ENCODE data around the gene MGAT5B.

MGAT5B gene

DNA sequence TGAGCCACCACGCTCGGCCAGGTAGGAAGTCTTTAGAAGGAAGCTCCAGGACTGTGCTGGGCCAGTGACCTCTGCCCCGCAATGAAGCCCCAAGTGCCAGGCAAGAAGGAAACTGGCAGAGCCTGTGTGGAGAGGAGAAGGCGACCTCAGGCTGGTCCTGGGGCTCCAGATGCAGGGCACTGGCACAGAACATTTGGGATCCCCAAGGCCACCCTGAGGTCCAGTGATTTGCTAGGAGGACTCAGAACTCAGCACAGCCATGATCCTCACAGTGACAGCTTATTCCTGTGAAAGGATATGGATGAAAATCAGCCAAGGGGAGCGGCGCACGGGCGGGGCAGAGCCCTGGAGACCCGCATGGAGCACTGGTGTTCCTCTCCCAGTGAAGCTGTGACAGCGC is 24.1 kb downstream of the MGAT5B start:
- Histone ChIP-seq H3F3A (ENCODE audit: control insufficient read depth, insufficient read depth) (no peaks in the 10 kb centered on the region), H3K9me2 (replicated peaks; ENCODE audit: control insufficient read depth, low read length) (no peaks in the 10 kb centered on the region), H4K20me1 (ENCODE audit: control insufficient read depth, insufficient read depth, low read depth, low read length) (no peaks in the 10 kb centered on the region), H3K4me2 (ENCODE audit: low read length) (no peak overlapping the region), H3K4me3 (ENCODE audit: low read length) (no peak overlapping the region), H3K4me1 (ENCODE audit: control insufficient read depth, low read length) (no peaks in the 10 kb centered on the region), H3K36me3 (ENCODE audit: control insufficient read depth, low read length) (no peaks in the 10 kb centered on the region), H3K27me3 (ENCODE audit: control insufficient read depth, low read length) (no peaks in the 10 kb centered on the region), H3K27ac (ENCODE audit: low read depth, low read length) (no peak overlapping the region), H3K79me2 (ENCODE audit: control insufficient read depth, low read length) (no peaks in the 10 kb centered on the region), H3K9me3 (ENCODE audit: control insufficient read depth, insufficient read depth, low read length) (no peaks in the 10 kb centered on the region)
- TF ChIP-seq EZH2phosphoT487 (IDR thresholded peaks at IDR 0.05; ENCODE audit: borderline replicate concordance, low read length) = no peak
- TF ChIP-seq, protein P1, sequence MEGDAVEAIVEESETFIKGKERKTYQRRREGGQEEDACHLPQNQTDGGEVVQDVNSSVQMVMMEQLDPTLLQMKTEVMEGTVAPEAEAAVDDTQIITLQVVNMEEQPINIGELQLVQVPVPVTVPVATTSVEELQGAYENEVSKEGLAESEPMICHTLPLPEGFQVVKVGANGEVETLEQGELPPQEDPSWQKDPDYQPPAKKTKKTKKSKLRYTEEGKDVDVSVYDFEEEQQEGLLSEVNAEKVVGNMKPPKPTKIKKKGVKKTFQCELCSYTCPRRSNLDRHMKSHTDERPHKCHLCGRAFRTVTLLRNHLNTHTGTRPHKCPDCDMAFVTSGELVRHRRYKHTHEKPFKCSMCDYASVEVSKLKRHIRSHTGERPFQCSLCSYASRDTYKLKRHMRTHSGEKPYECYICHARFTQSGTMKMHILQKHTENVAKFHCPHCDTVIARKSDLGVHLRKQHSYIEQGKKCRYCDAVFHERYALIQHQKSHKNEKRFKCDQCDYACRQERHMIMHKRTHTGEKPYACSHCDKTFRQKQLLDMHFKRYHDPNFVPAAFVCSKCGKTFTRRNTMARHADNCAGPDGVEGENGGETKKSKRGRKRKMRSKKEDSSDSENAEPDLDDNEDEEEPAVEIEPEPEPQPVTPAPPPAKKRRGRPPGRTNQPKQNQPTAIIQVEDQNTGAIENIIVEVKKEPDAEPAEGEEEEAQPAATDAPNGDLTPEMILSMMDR (IDR thresholded peaks at IDR 0.05; ENCODE audit: low read depth, low read length, poor library complexity, severe bottlenecking) = no peak

DNA sequence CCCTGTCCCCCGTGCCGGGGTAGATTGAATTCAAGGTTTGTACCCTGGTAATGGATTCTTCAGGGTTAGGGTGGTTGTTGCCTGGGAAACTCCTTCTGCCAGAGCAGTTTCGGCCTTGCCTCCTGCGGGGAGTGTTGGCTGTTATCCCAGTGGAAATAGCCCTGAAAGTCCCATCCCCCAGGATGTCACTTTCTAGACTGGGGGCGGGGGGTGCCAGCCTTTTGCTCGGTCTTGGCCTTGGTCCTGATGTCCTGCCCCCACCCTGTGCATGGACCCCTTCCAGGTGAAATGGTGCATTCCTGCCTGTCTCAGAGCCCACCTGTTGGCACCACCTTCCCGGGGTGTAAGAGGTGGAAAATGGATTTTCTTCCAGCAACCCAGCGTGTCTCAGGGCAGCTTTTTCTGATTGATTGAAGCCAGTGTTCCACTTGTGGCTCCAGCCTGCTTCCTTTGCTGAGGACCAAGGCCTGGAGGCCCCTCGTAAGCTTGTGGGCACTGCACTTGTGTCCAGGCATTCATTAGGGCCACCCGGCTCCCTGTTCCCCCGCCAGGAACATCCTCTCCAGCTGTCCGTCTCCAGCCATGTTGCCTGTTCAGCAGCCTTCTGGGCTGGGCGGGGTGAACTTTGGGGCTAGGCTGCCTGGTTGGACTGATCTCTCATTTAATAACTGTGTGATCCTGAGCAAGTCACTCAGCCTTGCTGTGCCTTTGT is 25.6 kb downstream of the MGAT5B start:
- no peaks in the 10 kb centered on the region for H3F3A ChIP-seq (ENCODE audit: control insufficient read depth, insufficient read depth)
- no peak for TF ChIP-seq EZH2phosphoT487 (IDR thresholded peaks at IDR 0.05; ENCODE audit: borderline replicate concordance, low read length)
- TF ChIP-seq, protein P1 (IDR thresholded peaks at IDR 0.05; ENCODE audit: low read depth, low read length, poor library complexity, severe bottlenecking) = no peak
- H3K4me2 ChIP-seq (ENCODE audit: low read length) = no peak overlapping the region
- no peaks in the 10 kb centered on the region for H3K79me2 ChIP-seq (ENCODE audit: control insufficient read depth, low read length)
- no peaks in the 10 kb centered on the region for H3K4me1 ChIP-seq (ENCODE audit: control insufficient read depth, low read length)
- H4K20me1 ChIP-seq (ENCODE audit: control insufficient read depth, insufficient read depth, low read depth, low read length) = no peaks in the 10 kb centered on the region
- H3K9me2 ChIP-seq (replicated peaks; ENCODE audit: control insufficient read depth, low read length) = no peaks in the 10 kb centered on the region
- H3K27ac ChIP-seq (ENCODE audit: low read depth, low read length) = no peak overlapping the region
- no peak overlapping the region for H3K4me3 ChIP-seq (ENCODE audit: low read length)
- H3K9me3 ChIP-seq (ENCODE audit: control insufficient read depth, insufficient read depth, low read length) = no peaks in the 10 kb centered on the region
- H3K36me3 ChIP-seq (ENCODE audit: control insufficient read depth, low read length) = no peaks in the 10 kb centered on the region
- H3K27me3 ChIP-seq (ENCODE audit: control insufficient read depth, low read length) = no peaks in the 10 kb centered on the region

DNA sequence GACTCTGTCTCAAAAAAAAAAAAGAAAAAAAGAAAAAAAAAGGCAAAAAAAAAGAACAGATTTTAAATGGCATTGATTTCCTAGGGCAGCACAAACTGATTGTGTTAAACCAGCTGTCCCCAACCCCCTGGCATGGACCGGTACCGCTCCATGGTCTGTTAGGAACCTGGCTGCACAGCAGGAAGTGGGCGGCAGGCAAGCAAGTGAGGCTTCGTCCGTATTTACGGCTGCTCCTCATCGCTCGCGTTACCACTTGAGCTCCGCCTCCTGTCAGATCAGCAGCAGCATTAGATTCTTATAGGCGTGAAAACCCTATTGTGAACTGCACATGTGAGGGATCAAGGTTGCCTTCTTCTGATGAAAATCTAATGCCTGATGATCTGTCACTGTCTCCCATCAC is 26.6 kb downstream of the MGAT5B start:
- H3F3A ChIP-seq (ENCODE audit: control insufficient read depth, insufficient read depth) = no peaks in the 10 kb centered on the region
- H3K9me2 ChIP-seq (replicated peaks; ENCODE audit: control insufficient read depth, low read length) = no peaks in the 10 kb centered on the region
- no peak overlapping the region for H3K27ac ChIP-seq (ENCODE audit: low read depth, low read length)
- H3K4me1 ChIP-seq (ENCODE audit: control insufficient read depth, low read length) = no peaks in the 10 kb centered on the region
- no peaks in the 10 kb centered on the region for H3K36me3 ChIP-seq (ENCODE audit: control insufficient read depth, low read length)
- no peak overlapping the region for H3K4me3 ChIP-seq (ENCODE audit: low read length)
- H3K79me2 ChIP-seq (ENCODE audit: control insufficient read depth, low read length) = no peaks in the 10 kb centered on the region
- no peaks in the 10 kb centered on the region for H3K9me3 ChIP-seq (ENCODE audit: control insufficient read depth, insufficient read depth, low read length)
- H3K27me3 ChIP-seq (ENCODE audit: control insufficient read depth, low read length) = no peaks in the 10 kb centered on the region
- TF ChIP-seq EZH2phosphoT487 (IDR thresholded peaks at IDR 0.05; ENCODE audit: borderline replicate concordance, low read length) = no peak
- TF ChIP-seq, protein P1 (IDR thresholded peaks at IDR 0.05; ENCODE audit: low read depth, low read length, poor library complexity, severe bottlenecking) = no peak
- no peaks in the 10 kb centered on the region for H4K20me1 ChIP-seq (ENCODE audit: control insufficient read depth, insufficient read depth, low read depth, low read length)
- H3K4me2 ChIP-seq (ENCODE audit: low read length) = no peak overlapping the region

Data from DOHH2 (cell line).